Neural cell (in vitro differentiated cells): ENCODE measurements around the gene ABHD10. TPM values are rescaled to one million over a fixed set of nuclear protein-coding genes. Genes with fewer than 3 reads are reported as not detected.

Experiments
- H2AFZ ChIP-seq: fragments of 200-600, 300-800 bp; sonication (generic), shearing (Covaris generic); 2 replicates; pipeline ENCODE4 v1.6.0; 2014; ENCODE audit warnings: low read depth, mild to moderate bottlenecking, antibody characterized with exemption, low read length, moderate library complexity
- H3F3A ChIP-seq: fragments of 200-600 bp; shearing (Covaris generic); 2 replicates; pipeline ENCODE4 v1.6.1; 2016; ENCODE audit warnings: mild to moderate bottlenecking, moderate library complexity, mixed read lengths, antibody characterized with exemption, low read length; ENCODE audit not compliant: insufficient read depth, poor library complexity, severe bottlenecking
- H3K27ac ChIP-seq: fragments of 200-600, 300-800 bp; sonication (generic), shearing (Covaris generic); 2 replicates; pipeline ENCODE4 v1.5.1; 2014; ENCODE audit warnings: mild to moderate bottlenecking, low read length, moderate library complexity
- H3K27me3 ChIP-seq: fragments of 300-800, 200-600 bp; sonication (generic), shearing (Covaris generic); 2 replicates; pipeline ENCODE4 v1.6.0; 2014; ENCODE audit warnings: mild to moderate bottlenecking, low read depth, low read length, moderate library complexity; ENCODE audit not compliant: insufficient read depth
- H3K36me3 ChIP-seq: fragments of 300-800, 200-600 bp; sonication (generic), shearing (Covaris generic); 2 replicates; pipeline ENCODE4 v1.5.1; 2014; ENCODE audit warnings: mild to moderate bottlenecking, antibody characterized with exemption, low read length, moderate library complexity; ENCODE audit not compliant: insufficient read depth
- H3K4me2 ChIP-seq: fragments of 300-800, 200-600 bp; sonication (generic), shearing (Covaris generic); 2 replicates; pipeline ENCODE4 v1.6.0; 2014; ENCODE audit warnings: mild to moderate bottlenecking, low read length
- H3K4me3 ChIP-seq: fragments of 300-800, 200-600 bp; sonication (generic), shearing (Covaris generic); 2 replicates; pipeline ENCODE4 v1.5.1; 2014; ENCODE audit warnings: mild to moderate bottlenecking, low read length, moderate library complexity
- H3K79me2 ChIP-seq: fragments of 200-600 bp; shearing (Covaris generic); replicated peaks from 2 replicates; pipeline ENCODE4 v1.6.0; 2014; ENCODE audit warnings: mild to moderate bottlenecking, low read length, moderate library complexity; ENCODE audit not compliant: insufficient read depth
- H3K9ac ChIP-seq: fragments of 300-800, 200-600 bp; sonication (generic), shearing (Covaris generic); 2 replicates; pipeline ENCODE4 v1.6.1; 2016; ENCODE audit warnings: mild to moderate bottlenecking, low read length, mixed read lengths
- H3K9me2 ChIP-seq: fragments of 200-600 bp; shearing (Covaris generic); 2 replicates; pipeline ENCODE4 v1.6.1; 2016; ENCODE audit warnings: mild to moderate bottlenecking, low read length, mixed read lengths; ENCODE audit not compliant: insufficient read depth
- H3K9me3 ChIP-seq: fragments of 200-600, 300-800 bp; sonication (generic), shearing (Covaris generic); 2 replicates; pipeline ENCODE4 v1.6.1; 2016; ENCODE audit warnings: mild to moderate bottlenecking, mixed run types, low read length, moderate library complexity, mixed read lengths
- H4K20me1 ChIP-seq: fragments of 200-600 bp; shearing (Covaris generic); 2 replicates; pipeline ENCODE4 v1.6.1; 2016; ENCODE audit warnings: mild to moderate bottlenecking, mixed run types; ENCODE audit not compliant: insufficient read depth
- EP300 ChIP-seq: fragments of 450-650 bp; conservative IDR thresholded peaks from 2 replicates; pipeline ENCODE4 v1.6.1; 2014; ENCODE audit warnings: antibody characterized with exemption, mild to moderate bottlenecking, moderate library complexity; ENCODE audit not compliant: poor library complexity, severe bottlenecking
- EZH2 ChIP-seq: fragments of 200-600, 300-800 bp; shearing (Covaris generic), sonication (generic); IDR thresholded peaks from 2 replicates; pipeline ENCODE4 v1.6.1; 2014; ENCODE audit warnings: antibody characterized with exemption, low read length, borderline replicate concordance, mild to moderate bottlenecking; ENCODE audit not compliant: insufficient read depth, poor library complexity, severe bottlenecking
- MXI1 ChIP-seq: fragments of 450-650 bp; conservative IDR thresholded peaks from 2 replicates; pipeline ENCODE4 v1.6.1; 2014; ENCODE audit warnings: antibody characterized with exemption, mild to moderate bottlenecking; ENCODE audit not compliant: poor library complexity, severe bottlenecking
- POLR2AphosphoS5 ChIP-seq: IDR thresholded peaks from 2 replicates; pipeline ENCODE4 v1.6.1; 2012
- RAD21 ChIP-seq: fragments of 450-650 bp; conservative IDR thresholded peaks from 2 replicates; pipeline ENCODE4 v1.6.1; 2014; ENCODE audit warnings: antibody characterized with exemption, mild to moderate bottlenecking, moderate library complexity
- SMC3 ChIP-seq: fragments of 450-650 bp; conservative IDR thresholded peaks from 2 replicates; pipeline ENCODE4 v1.6.1; 2014; ENCODE audit warnings: antibody characterized with exemption, mild to moderate bottlenecking, moderate library complexity; ENCODE audit not compliant: poor library complexity
- TAF1 ChIP-seq: IDR thresholded peaks from 2 replicates; pipeline ENCODE4 v1.6.1; 2012; ENCODE audit warnings: low read depth
- polyA plus RNA-seq: library from polyadenylated mRNA; depleted of rRNA; stranded (reverse); fragments of >200 nt; gene quantifications from 2 replicates; pipeline ENCODE4 v1.2.3, GENCODE V29; 2014
- TF ChIP-seq, protein P1 (sequence below): fragments of 450-650 bp; IDR thresholded peaks from 2 replicates; pipeline ENCODE4 v1.5.1; 2014; ENCODE audit warnings: antibody characterized with exemption, mild to moderate bottlenecking, moderate library complexity; ENCODE audit not compliant: poor library complexity, severe bottlenecking
- TF ChIP-seq, protein P2 (sequence below): IDR thresholded peaks from 2 replicates; pipeline ENCODE4 v1.6.1; 2012; ENCODE audit warnings: borderline replicate concordance

ABHD10 gene
- polyA plus RNA-seq, 1 donor from 2014 or later, result 84.7 TPM

DNA sequence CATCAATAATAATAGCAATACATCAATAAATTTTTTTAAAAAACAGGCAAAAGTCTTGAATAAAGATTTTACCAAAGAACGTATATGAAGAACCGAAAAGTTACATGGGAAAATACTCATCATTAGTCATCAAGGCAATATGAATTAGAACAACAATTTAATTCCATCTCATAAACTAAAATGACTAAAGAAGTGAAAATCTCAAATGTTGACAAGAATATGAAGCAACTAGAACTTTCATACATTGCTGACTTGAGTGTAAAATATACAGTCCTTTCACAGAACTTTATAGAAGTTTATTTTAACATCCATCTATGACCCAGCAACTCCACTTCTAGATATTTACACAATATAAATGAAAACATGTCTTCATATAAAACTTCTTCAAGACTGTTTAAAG, 35.3 kb upstream of the ABHD10 start:
- Histone ChIP-seq H3K4me3 (no peak overlapping the region), H3F3A (no peaks in the 10 kb centered on the region), H3K4me2 (no peak overlapping the region), H4K20me1 (no peaks in the 10 kb centered on the region), H3K9me2 (no peaks in the 10 kb centered on the region), H3K27ac (no peak overlapping the region), H2AFZ (no peak overlapping the region), H3K9me3 (no peaks in the 10 kb centered on the region), H3K9ac (no peak overlapping the region), H3K79me2 (no peaks in the 10 kb centered on the region), H3K27me3 (no peaks in the 10 kb centered on the region), H3K36me3 (no peaks in the 10 kb centered on the region)
- TF ChIP-seq TAF1 (no peak), POLR2AphosphoS5 (no peak), EZH2 (no peak), EP300 (no peak), MXI1 (no peak), RAD21 (no peak)
- TF ChIP-seq, protein P1, sequence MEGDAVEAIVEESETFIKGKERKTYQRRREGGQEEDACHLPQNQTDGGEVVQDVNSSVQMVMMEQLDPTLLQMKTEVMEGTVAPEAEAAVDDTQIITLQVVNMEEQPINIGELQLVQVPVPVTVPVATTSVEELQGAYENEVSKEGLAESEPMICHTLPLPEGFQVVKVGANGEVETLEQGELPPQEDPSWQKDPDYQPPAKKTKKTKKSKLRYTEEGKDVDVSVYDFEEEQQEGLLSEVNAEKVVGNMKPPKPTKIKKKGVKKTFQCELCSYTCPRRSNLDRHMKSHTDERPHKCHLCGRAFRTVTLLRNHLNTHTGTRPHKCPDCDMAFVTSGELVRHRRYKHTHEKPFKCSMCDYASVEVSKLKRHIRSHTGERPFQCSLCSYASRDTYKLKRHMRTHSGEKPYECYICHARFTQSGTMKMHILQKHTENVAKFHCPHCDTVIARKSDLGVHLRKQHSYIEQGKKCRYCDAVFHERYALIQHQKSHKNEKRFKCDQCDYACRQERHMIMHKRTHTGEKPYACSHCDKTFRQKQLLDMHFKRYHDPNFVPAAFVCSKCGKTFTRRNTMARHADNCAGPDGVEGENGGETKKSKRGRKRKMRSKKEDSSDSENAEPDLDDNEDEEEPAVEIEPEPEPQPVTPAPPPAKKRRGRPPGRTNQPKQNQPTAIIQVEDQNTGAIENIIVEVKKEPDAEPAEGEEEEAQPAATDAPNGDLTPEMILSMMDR, result no peak
- TF ChIP-seq, protein P2, sequence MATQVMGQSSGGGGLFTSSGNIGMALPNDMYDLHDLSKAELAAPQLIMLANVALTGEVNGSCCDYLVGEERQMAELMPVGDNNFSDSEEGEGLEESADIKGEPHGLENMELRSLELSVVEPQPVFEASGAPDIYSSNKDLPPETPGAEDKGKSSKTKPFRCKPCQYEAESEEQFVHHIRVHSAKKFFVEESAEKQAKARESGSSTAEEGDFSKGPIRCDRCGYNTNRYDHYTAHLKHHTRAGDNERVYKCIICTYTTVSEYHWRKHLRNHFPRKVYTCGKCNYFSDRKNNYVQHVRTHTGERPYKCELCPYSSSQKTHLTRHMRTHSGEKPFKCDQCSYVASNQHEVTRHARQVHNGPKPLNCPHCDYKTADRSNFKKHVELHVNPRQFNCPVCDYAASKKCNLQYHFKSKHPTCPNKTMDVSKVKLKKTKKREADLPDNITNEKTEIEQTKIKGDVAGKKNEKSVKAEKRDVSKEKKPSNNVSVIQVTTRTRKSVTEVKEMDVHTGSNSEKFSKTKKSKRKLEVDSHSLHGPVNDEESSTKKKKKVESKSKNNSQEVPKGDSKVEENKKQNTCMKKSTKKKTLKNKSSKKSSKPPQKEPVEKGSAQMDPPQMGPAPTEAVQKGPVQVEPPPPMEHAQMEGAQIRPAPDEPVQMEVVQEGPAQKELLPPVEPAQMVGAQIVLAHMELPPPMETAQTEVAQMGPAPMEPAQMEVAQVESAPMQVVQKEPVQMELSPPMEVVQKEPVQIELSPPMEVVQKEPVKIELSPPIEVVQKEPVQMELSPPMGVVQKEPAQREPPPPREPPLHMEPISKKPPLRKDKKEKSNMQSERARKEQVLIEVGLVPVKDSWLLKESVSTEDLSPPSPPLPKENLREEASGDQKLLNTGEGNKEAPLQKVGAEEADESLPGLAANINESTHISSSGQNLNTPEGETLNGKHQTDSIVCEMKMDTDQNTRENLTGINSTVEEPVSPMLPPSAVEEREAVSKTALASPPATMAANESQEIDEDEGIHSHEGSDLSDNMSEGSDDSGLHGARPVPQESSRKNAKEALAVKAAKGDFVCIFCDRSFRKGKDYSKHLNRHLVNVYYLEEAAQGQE, result no peak

- Histone ChIP-seq H3K27me3 (no peaks in the 10 kb centered on the region), H3K9me3 (no peaks in the 10 kb centered on the region), H2AFZ (no peak overlapping the region), H3K27ac (no peak overlapping the region), H3K4me3 (no peak overlapping the region), H3K9ac (no peak overlapping the region), H3F3A (no peaks in the 10 kb centered on the region), H3K9me2 (no peaks in the 10 kb centered on the region), H3K4me2 (no peak overlapping the region), H3K79me2 (no peaks in the 10 kb centered on the region), H3K36me3 (no peaks in the 10 kb centered on the region), H4K20me1 (no peaks in the 10 kb centered on the region)
- no peak for TF ChIP-seq EP300
- TF ChIP-seq POLR2AphosphoS5, result no peak
- no peak for TF ChIP-seq TAF1
- no peak for TF ChIP-seq MXI1
- TF ChIP-seq, protein P1, result no peak
- no peak for TF ChIP-seq RAD21
- no peak for TF ChIP-seq SMC3
- no peak for TF ChIP-seq EZH2
- TF ChIP-seq, protein P2, result no peak
These were observed 34.5 kb upstream of the ABHD10 start for GRCh38 chr3:111944372-111944771.
